Fibroblast of lung (primary cell): ENCODE results near the gene OSTC.

Experiments
- EZH2 ChIP-seq: IDR thresholded peaks from 2 replicates; pipeline ENCODE4 v1.5.1; 2012; ENCODE audit warnings: low read length, control low read depth, mild to moderate bottlenecking; ENCODE audit errors: missing control alignments
- TF ChIP-seq, protein P1 (sequence below), 2 donors: IDR thresholded peaks in 1 of 2; conservative IDR thresholded peaks in 1 of 2; 1 replicate in 1 of 2; 2 replicates in 1 of 2; pipeline ENCODE4 v1.5.1; 2011 to 2012; ENCODE audit warnings: low read length in 2 of 2, control low read depth in 1 of 2, inconsistent platforms in 1 of 2, low read depth in 1 of 2, mild to moderate bottlenecking in 1 of 2

DNA sequence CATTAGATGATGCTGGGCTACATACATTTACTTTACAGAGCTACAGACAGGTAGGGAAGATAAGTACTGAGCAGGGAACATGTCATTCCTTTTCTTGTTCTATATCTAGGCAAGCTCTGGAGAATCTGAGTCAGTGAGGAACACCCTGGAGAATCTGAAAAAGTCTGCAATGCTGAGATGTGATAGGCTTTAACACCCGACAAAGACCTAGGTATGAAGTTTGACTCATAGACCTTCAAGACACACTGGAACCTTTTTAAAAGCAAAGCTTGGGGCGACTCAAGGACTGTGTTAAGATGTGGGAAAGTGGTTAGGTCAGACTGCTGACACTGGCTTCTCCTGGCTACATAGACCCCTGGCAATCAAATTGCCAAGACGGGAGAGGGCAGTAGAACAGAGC is 42.8 kb downstream of the OSTC start:
- TF ChIP-seq, protein P1, sequence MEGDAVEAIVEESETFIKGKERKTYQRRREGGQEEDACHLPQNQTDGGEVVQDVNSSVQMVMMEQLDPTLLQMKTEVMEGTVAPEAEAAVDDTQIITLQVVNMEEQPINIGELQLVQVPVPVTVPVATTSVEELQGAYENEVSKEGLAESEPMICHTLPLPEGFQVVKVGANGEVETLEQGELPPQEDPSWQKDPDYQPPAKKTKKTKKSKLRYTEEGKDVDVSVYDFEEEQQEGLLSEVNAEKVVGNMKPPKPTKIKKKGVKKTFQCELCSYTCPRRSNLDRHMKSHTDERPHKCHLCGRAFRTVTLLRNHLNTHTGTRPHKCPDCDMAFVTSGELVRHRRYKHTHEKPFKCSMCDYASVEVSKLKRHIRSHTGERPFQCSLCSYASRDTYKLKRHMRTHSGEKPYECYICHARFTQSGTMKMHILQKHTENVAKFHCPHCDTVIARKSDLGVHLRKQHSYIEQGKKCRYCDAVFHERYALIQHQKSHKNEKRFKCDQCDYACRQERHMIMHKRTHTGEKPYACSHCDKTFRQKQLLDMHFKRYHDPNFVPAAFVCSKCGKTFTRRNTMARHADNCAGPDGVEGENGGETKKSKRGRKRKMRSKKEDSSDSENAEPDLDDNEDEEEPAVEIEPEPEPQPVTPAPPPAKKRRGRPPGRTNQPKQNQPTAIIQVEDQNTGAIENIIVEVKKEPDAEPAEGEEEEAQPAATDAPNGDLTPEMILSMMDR (conservative IDR thresholded peaks at IDR 0.05 in 1 of 2, IDR thresholded peaks at IDR 0.05 in 1 of 2; ENCODE audit: low read depth in 1 of 2, low read length in 2 of 2), result no peak
- no peak for TF ChIP-seq EZH2
